SK-N-SH treated with all-trans-retinoic acid at 6 μM for 48 hours (cell line): ENCODE data around the gene SLU7.

Experiments used
- ATAC-seq: fragments of 200-7000 bp; cut with Tn5 transposase; 3 replicates; pipeline ENCODE4 v1.9.1; 2020; ENCODE audit warnings: mild to moderate bottlenecking, moderate library complexity
- BACH2 ChIP-seq: fragments of 250-450 bp; sonication (Bioruptor Pico); IDR thresholded peaks from 2 replicates; pipeline ENCODE4 v1.9.0; 2021; ENCODE audit warnings: mild to moderate bottlenecking, borderline replicate concordance
- CREB5 ChIP-seq: fragments of 250-450 bp; sonication (Bioruptor Pico); IDR thresholded peaks from 2 replicates; pipeline ENCODE4 v1.5.1; 2020; ENCODE audit warnings: low read depth, mild to moderate bottlenecking, moderate library complexity
- CSDC2 ChIP-seq: fragments of 250-450 bp; sonication (Bioruptor Pico); IDR thresholded peaks from 2 replicates; pipeline ENCODE4 v1.5.0; 2020; ENCODE audit warnings: mild to moderate bottlenecking, moderate library complexity
- CSRNP3 ChIP-seq: fragments of 250-450 bp; sonication (Bioruptor Pico); IDR thresholded peaks from 2 replicates; pipeline ENCODE4 v1.5.1; 2021; ENCODE audit warnings: mild to moderate bottlenecking, moderate library complexity
- ESRRG ChIP-seq: fragments of 250-450 bp; sonication (Bioruptor Pico); IDR thresholded peaks from 2 replicates; pipeline ENCODE4 v1.6.1; 2021; ENCODE audit warnings: mild to moderate bottlenecking
- GLIS3 ChIP-seq: fragments of 250-450 bp; sonication (Bioruptor Pico); IDR thresholded peaks from 2 replicates; pipeline ENCODE4 v1.5.0; 2020; ENCODE audit warnings: mild to moderate bottlenecking, moderate library complexity
- ISL1 ChIP-seq: fragments of 250-450 bp; sonication (Bioruptor Pico); IDR thresholded peaks from 2 replicates; pipeline ENCODE4 v2.1.2; 2022; ENCODE audit warnings: mild to moderate bottlenecking, moderate library complexity
- OSR1 ChIP-seq: fragments of 250-450 bp; sonication (Bioruptor Pico); IDR thresholded peaks from 2 replicates; pipeline ENCODE4 v1.8.0; 2022; ENCODE audit warnings: moderate library complexity, mild to moderate bottlenecking, inconsistent platforms
- PATZ1 ChIP-seq: fragments of 250-450 bp; sonication (Bioruptor Pico); IDR thresholded peaks from 2 replicates; pipeline ENCODE4 v1.8.0; 2020; ENCODE audit warnings: mild to moderate bottlenecking, moderate library complexity, borderline replicate concordance
- POU6F1 ChIP-seq: fragments of 250-450 bp; sonication (Bioruptor Pico); IDR thresholded peaks from 2 replicates; pipeline ENCODE4 v1.8.0; 2021; ENCODE audit warnings: low read depth, mild to moderate bottlenecking, moderate library complexity, borderline replicate concordance
- PPARA ChIP-seq: fragments of 250-450 bp; sonication (Bioruptor Pico); IDR thresholded peaks from 2 replicates; pipeline ENCODE4 v1.5.0; 2020; ENCODE audit warnings: mild to moderate bottlenecking, borderline replicate concordance
- RARB ChIP-seq: fragments of 250-450 bp; sonication (Bioruptor Pico); IDR thresholded peaks from 2 replicates; pipeline ENCODE4 v1.8.0; 2021; ENCODE audit warnings: mild to moderate bottlenecking, moderate library complexity
- SNAI2 ChIP-seq: fragments of 250-450 bp; sonication (Bioruptor Pico); IDR thresholded peaks from 2 replicates; pipeline ENCODE4 v1.5.0; 2020; ENCODE audit warnings: mild to moderate bottlenecking, moderate library complexity
- TCF4 ChIP-seq: fragments of 250-450 bp; sonication (Bioruptor Pico); IDR thresholded peaks from 2 replicates; pipeline ENCODE4 v1.8.0; 2021; ENCODE audit warnings: mild to moderate bottlenecking, moderate library complexity, borderline replicate concordance
- TOX ChIP-seq: fragments of 250-450 bp; sonication (Bioruptor Pico); IDR thresholded peaks from 2 replicates; pipeline ENCODE4 v1.8.0; 2021; ENCODE audit warnings: mild to moderate bottlenecking, moderate library complexity, borderline replicate concordance
- TSHZ2 ChIP-seq: fragments of 250-450 bp; sonication (Bioruptor Pico); IDR thresholded peaks from 2 replicates; pipeline ENCODE4 v1.5.0; 2020; ENCODE audit warnings: mild to moderate bottlenecking, moderate library complexity
- ZC3H10 ChIP-seq: fragments of 250-450 bp; sonication (Bioruptor Pico); IDR thresholded peaks from 2 replicates; pipeline ENCODE4 v1.5.1; 2021; ENCODE audit warnings: mild to moderate bottlenecking, moderate library complexity
- ZFP3 ChIP-seq: fragments of 250-450 bp; sonication (Bioruptor Pico); IDR thresholded peaks from 2 replicates; pipeline ENCODE4 v1.5.0; 2020; ENCODE audit warnings: mild to moderate bottlenecking, moderate library complexity
- ZFP30 ChIP-seq: fragments of 450-650 bp; formaldehyde crosslinking; IDR thresholded peaks from 2 replicates; pipeline ENCODE4 v1.5.0; 2022; ENCODE audit warnings: mild to moderate bottlenecking, moderate library complexity
- ZNF565 ChIP-seq: fragments of 450-650 bp; formaldehyde crosslinking; conservative IDR thresholded peaks from 2 replicates; pipeline ENCODE4 v1.5.0; 2020; ENCODE audit warnings: low read depth, mild to moderate bottlenecking, moderate library complexity
- ZNF70 ChIP-seq: fragments of 450-650 bp; formaldehyde crosslinking; IDR thresholded peaks from 2 replicates; pipeline ENCODE4 v1.5.0; 2020; ENCODE audit warnings: mild to moderate bottlenecking, moderate library complexity
- ZNF8 ChIP-seq: fragments of 450-650 bp; formaldehyde crosslinking; IDR thresholded peaks from 2 replicates; pipeline ENCODE4 v1.5.0; 2020; ENCODE audit warnings: mild to moderate bottlenecking, moderate library complexity

SLU7 gene

GRCh38 chr5:160382346-160382745 is 36.5 kb downstream of the SLU7 start:
- ATAC-seq, result no peak
- no peak for TF ChIP-seq TCF4 (CRISPR knock-in tag)
- no peak for TF ChIP-seq CSDC2 (CRISPR knock-in tag)
- no peak for TF ChIP-seq PATZ1
- no peak for TF ChIP-seq ZFP30 (CRISPR knock-in tag)
- no peak for TF ChIP-seq BACH2 (CRISPR knock-in tag)
- TF ChIP-seq ISL1 (CRISPR knock-in tag), result no peak
- TF ChIP-seq TOX, result no peak
- no peak for TF ChIP-seq RARB (CRISPR knock-in tag)
- no peak for TF ChIP-seq GLIS3 (CRISPR knock-in tag)
- no peak for TF ChIP-seq CSRNP3 (CRISPR knock-in tag)
- TF ChIP-seq, all 23 proteins: peak for 0

GRCh38 chr5:160380041-160380440 is 38.8 kb downstream of the SLU7 start:
- TF ChIP-seq OSR1 (no peak), RARB (CRISPR knock-in tag) (no peak), ZNF565 (no peak), ZNF8 (no peak), BACH2 (CRISPR knock-in tag) (no peak), GLIS3 (CRISPR knock-in tag) (no peak), ZFP30 (CRISPR knock-in tag) (no peak), ZC3H10 (no peak), SNAI2 (CRISPR knock-in tag) (no peak), TCF4 (CRISPR knock-in tag) (no peak), PPARA (CRISPR knock-in tag) (no peak), ZNF70 (CRISPR knock-in tag) (no peak), CSDC2 (CRISPR knock-in tag) (no peak), CSRNP3 (CRISPR knock-in tag) (no peak), TSHZ2 (CRISPR knock-in tag) (no peak), PATZ1 (no peak)
- TF ChIP-seq, all 23 proteins: peak for 0
- ATAC-seq, result no peak

- ATAC-seq, result no peak
- no peak for TF ChIP-seq ZFP3 (CRISPR knock-in tag)
- no peak for TF ChIP-seq CSDC2 (CRISPR knock-in tag)
- TF ChIP-seq TCF4 (CRISPR knock-in tag), result no peak
- TF ChIP-seq ZNF70 (CRISPR knock-in tag), result no peak
- no peak for TF ChIP-seq TOX
- TF ChIP-seq ESRRG, result no peak
Observed at GRCh38 chr5:160379511-160379910, 39.4 kb downstream of the SLU7 start.

GRCh38 chr5:160378330-160378729 is 40.6 kb downstream of the SLU7 start:
- no peak for ATAC-seq
- TF ChIP-seq ISL1 (CRISPR knock-in tag) (no peak), ZNF8 (no peak), TCF4 (CRISPR knock-in tag) (no peak), CREB5 (CRISPR knock-in tag) (no peak), CSRNP3 (CRISPR knock-in tag) (no peak), BACH2 (CRISPR knock-in tag) (no peak), CSDC2 (CRISPR knock-in tag) (no peak), ZFP3 (CRISPR knock-in tag) (no peak), ZFP30 (CRISPR knock-in tag) (no peak), GLIS3 (CRISPR knock-in tag) (no peak), POU6F1 (CRISPR knock-in tag) (no peak)
